ENCODE measurements around the gene OSBPL9. TPM values are rescaled to one million over a fixed set of nuclear protein-coding genes. Genes with fewer than 3 reads are reported as not detected.
A peak's percentile ranks its signal among the peaks of the same experiment; 100 is the strongest.

Gene OSBPL9
- total and polyA plus RNA-seq, 9 of the 15 experiments (the other 6 are each of a cell fraction or from before 2014, with no cell fraction given) = 43.9 to 217 (median 170) TPM

DNA sequence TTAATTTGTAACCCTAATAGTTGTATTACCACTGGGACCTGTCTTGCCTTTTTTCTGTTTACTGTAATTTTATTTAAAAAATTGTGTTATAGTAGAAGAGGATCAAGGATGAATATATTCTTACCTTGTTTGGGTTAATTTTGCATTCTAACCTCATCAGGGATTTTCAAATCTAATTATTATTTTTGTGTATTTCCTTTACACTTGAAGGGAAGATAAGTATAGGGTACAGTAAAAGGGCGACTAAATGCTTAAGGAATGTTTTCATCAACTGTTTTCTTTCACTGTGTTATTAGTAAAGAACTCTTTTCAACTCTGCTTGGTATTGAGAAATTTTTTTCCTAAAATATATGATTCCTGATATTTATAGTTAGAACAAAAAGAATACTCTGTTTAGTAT lies 33.3 kb downstream of the OSBPL9 start:
- in situ Hi-C loops (cut with MboI) (no loop called here), intact Hi-C loops (cut with micrococcal nuclease) (no loop called here)
- Histone ChIP-seq H3K4me3 (no peak overlapping the region), H3K27ac (ENCODE audit: extremely low read depth, low read depth, low read length) (peak overlapping the region; percentile 77; the same call in 2 of the 3 replicates), H3K27me3 (ENCODE audit: control insufficient read depth in 2 of 2, insufficient read depth in 2 of 2, low read length in 2 of 2) (no peaks in the 10 kb centered on the region), H3K4me2 (ENCODE audit: insufficient read depth, low read length) (peak overlapping the region; percentile 56), H3K9ac (ENCODE audit: insufficient read depth in 1 of 2, low read depth in 2 of 2, low read length in 2 of 2) (peak overlapping the region in 1 of 2 experiments; percentile 26; a peak in 2 of 4 replicates), H3K79me2 (ENCODE audit: control insufficient read depth, insufficient read depth, low read length) (peaks cover 56% of the 10 kb centered on the region), H4K20me1 (replicated peaks; ENCODE audit: control insufficient read depth, insufficient read depth, low read length) (peaks cover 7% of the 10 kb centered on the region; the same call in 1 of the 2 replicates), H3K36me3 (ENCODE audit: control insufficient read depth, insufficient read depth, low read length) (peaks cover 8% of the 10 kb centered on the region; the same call in 1 of the 3 replicates), H3K9me1 (ENCODE audit: control insufficient read depth, insufficient read depth, low read length) (no peaks in the 10 kb centered on the region), H3K9me3 (replicated peaks; ENCODE audit: control insufficient read depth, insufficient read depth, low read depth, low read length) (no peaks in the 10 kb centered on the region), H3K4me1 (replicated peaks in 1 of 2; ENCODE audit: control insufficient read depth in 2 of 2, insufficient read depth in 2 of 2, low read length in 2 of 2) (peaks cover 15 to 37% of the 10 kb centered on the region in 2 experiments), H2AFZ (ENCODE audit: low read depth, low read length) (no peak overlapping the region)
- 0 out of 2 replicates have a peak, but pooled peaks have one; percentile 15 for TF ChIP-seq ZNF431 (CRISPR knock-in tag; IDR thresholded peaks at IDR 0.05)
- no peak for TF ChIP-seq LARP7 (IDR thresholded peaks at IDR 0.05)
- WGBS (ENCODE audit: insufficient coverage, low coverage, missing lambda C conversion rate) = 21% methylated on average over 1 of the region's 1 CpG
- ATAC-seq (no peak), FAIRE-seq (no peak), DNase-seq (ENCODE audit: extremely low read depth in 1 of 4, low spot score in 3 of 4) (no peak)
- ChIA-PET CTCF (ENCODE audit: low intra/inter-chr PET ratio) (interaction anchor here (0.6 kb wide), 1 partner anchor 119 kb away, joined by 4 read pairs; no protein-coding TSS in a partner anchor), POLR2A (no interaction called here)
- no TSS peak for BruUV-seq (replicated peaks)

- in situ Hi-C loops (cut with MboI) (no loop called here), intact Hi-C loops (cut with micrococcal nuclease) (no loop called here)
- ChIA-PET CTCF (ENCODE audit: low intra/inter-chr PET ratio) (no interaction called here), POLR2A (interaction anchor here (1.8 kb wide), 1 partner anchor 12 kb away, joined by 4 read pairs; no protein-coding TSS in a partner anchor)
- no peak overlapping the region for H3K9ac ChIP-seq (ENCODE audit: insufficient read depth in 1 of 2, low read depth in 2 of 2, low read length in 2 of 2)
- DNase-seq (ENCODE audit: extremely low read depth in 1 of 4, low spot score in 3 of 4) = no peak
- H3K4me2 ChIP-seq (ENCODE audit: insufficient read depth, low read length) = no peak overlapping the region
- no peaks in the 10 kb centered on the region for H3K27me3 ChIP-seq (ENCODE audit: control insufficient read depth in 2 of 2, insufficient read depth in 2 of 2, low read length in 2 of 2)
- no peaks in the 10 kb centered on the region for H3K9me1 ChIP-seq (ENCODE audit: control insufficient read depth, insufficient read depth, low read length)
- H3K36me3 ChIP-seq (ENCODE audit: control insufficient read depth, insufficient read depth, low read length) = peaks cover 14% of the 10 kb centered on the region; the same call in 1 of the 3 replicates
- 97% methylated on average over 3 of the region's 3 CpGs for WGBS (ENCODE audit: insufficient coverage, low coverage, missing lambda C conversion rate)
- H3K27ac ChIP-seq (ENCODE audit: extremely low read depth, low read depth, low read length) = no peak overlapping the region
- FAIRE-seq = no peak
- no peak overlapping the region for H3K4me3 ChIP-seq
- H3K9me3 ChIP-seq (replicated peaks; ENCODE audit: control insufficient read depth, insufficient read depth, low read depth, low read length) = no peaks in the 10 kb centered on the region
- ATAC-seq = no peak
- BruUV-seq (replicated peaks) = no TSS peak
- peaks cover 7% of the 10 kb centered on the region; the same call in 1 of the 2 replicates for H4K20me1 ChIP-seq (replicated peaks; ENCODE audit: control insufficient read depth, insufficient read depth, low read length)
- H2AFZ ChIP-seq (ENCODE audit: low read depth, low read length) = no peak overlapping the region
- peaks cover 15 to 37% of the 10 kb centered on the region in 2 experiments for H3K4me1 ChIP-seq (replicated peaks in 1 of 2; ENCODE audit: control insufficient read depth in 2 of 2, insufficient read depth in 2 of 2, low read length in 2 of 2)
- peaks cover 44% of the 10 kb centered on the region for H3K79me2 ChIP-seq (ENCODE audit: control insufficient read depth, insufficient read depth, low read length)
- TF ChIP-seq CEBPG (CRISPR knock-in tag; IDR thresholded peaks at IDR 0.05) (no peak), CEBPG (tag; conservative IDR thresholded peaks at IDR 0.05 in 1 of 2, IDR thresholded peaks at IDR 0.05 in 1 of 2) (peak in 1 of 2 experiments; percentile 59; a peak in 2 of 4 replicates), ADNP (tag; IDR thresholded peaks at IDR 0.05) (0 out of 2 replicates have a peak, but pooled peaks have one; percentile 32), ILF3 (IDR thresholded peaks at IDR 0.05; ENCODE audit: borderline replicate concordance) (no peak), BRF1 (IDR thresholded peaks at IDR 0.05; ENCODE audit: borderline replicate concordance, extremely low read depth, insufficient read length) (no peak), PTTG1 (tag; IDR thresholded peaks at IDR 0.05; ENCODE audit: low read depth) (no peak), ZC3H8 (IDR thresholded peaks at IDR 0.05) (no peak), HDAC1 (IDR thresholded peaks at IDR 0.05) (no peak), SMAD4 (CRISPR knock-in tag; conservative IDR thresholded peaks at IDR 0.05) (0 out of 2 replicates have a peak, but pooled peaks have one; percentile 2), SUPT5H (IDR thresholded peaks at IDR 0.05) (no peak), CC2D1A (IDR thresholded peaks at IDR 0.05) (0 out of 2 replicates have a peak, but pooled peaks have one; percentile 0), FOXP4 (CRISPR knock-in tag; IDR thresholded peaks at IDR 0.05; ENCODE audit: borderline replicate concordance) (no peak)
These were observed 34.7 kb downstream of the OSBPL9 start for GRCh38 chr1:51651552-51651942.
